GM23338 (cell line): ENCODE measurements around the gene MYO5B.

Experiments used
- CREB1 ChIP-seq: fragments of 250-450 bp; sonication (Bioruptor Pico); IDR thresholded peaks from 2 replicates; pipeline ENCODE4 v1.5.0; 2020; ENCODE audit warnings: low read depth, mild to moderate bottlenecking, moderate library complexity
- EZH2 ChIP-seq: fragments of 200-600 bp; sonication (generic); IDR thresholded peaks from one replicate; pipeline ENCODE4 v1.8.0; 2017; ENCODE audit warnings: antibody characterized with exemption, mild to moderate bottlenecking, low read depth; ENCODE audit not compliant: unreplicated experiment
- EZH2phosphoT487 ChIP-seq: fragments of 200-600 bp; sonication (generic); IDR thresholded peaks from one replicate; pipeline ENCODE4 v1.8.1; 2018; ENCODE audit warnings: antibody characterized with exemption; ENCODE audit not compliant: unreplicated experiment
- JUNB ChIP-seq: IDR thresholded peaks from one replicate; pipeline ENCODE4 v1.6.1; 2016; ENCODE audit warnings: antibody characterized with exemption; ENCODE audit not compliant: unreplicated experiment
- POLR2AphosphoS5 ChIP-seq: IDR thresholded peaks from 2 replicates; pipeline ENCODE4 v1.6.1; 2016; ENCODE audit warnings: antibody characterized with exemption, low read depth
- STAT1 ChIP-seq: IDR thresholded peaks from one replicate; pipeline ENCODE4 v1.6.1; 2016; ENCODE audit warnings: antibody characterized with exemption; ENCODE audit not compliant: unreplicated experiment
- ZNF114 ChIP-seq: fragments of 250-450 bp; sonication (Bioruptor Pico); IDR thresholded peaks from 2 replicates; pipeline ENCODE4 v1.5.0; 2020; ENCODE audit warnings: mild to moderate bottlenecking, moderate library complexity
- TF ChIP-seq, protein P1 (sequence below), 2 experiments: fragments of 200-600 bp in 1 of 2; sonication (generic) in 1 of 2; conservative IDR thresholded peaks; 2 replicates each; pipeline versions ENCODE4 v1.5.1 to v1.6.1; 2016 to 2017; ENCODE audit warnings: antibody characterized with exemption in 2 of 2, low read depth in 2 of 2, mild to moderate bottlenecking in 2 of 2, moderate library complexity in 1 of 2
- TF ChIP-seq, protein P2 (sequence below): IDR thresholded peaks from one replicate; pipeline ENCODE4 v1.6.1; 2018; ENCODE audit warnings: antibody characterized with exemption; ENCODE audit not compliant: unreplicated experiment

DNA sequence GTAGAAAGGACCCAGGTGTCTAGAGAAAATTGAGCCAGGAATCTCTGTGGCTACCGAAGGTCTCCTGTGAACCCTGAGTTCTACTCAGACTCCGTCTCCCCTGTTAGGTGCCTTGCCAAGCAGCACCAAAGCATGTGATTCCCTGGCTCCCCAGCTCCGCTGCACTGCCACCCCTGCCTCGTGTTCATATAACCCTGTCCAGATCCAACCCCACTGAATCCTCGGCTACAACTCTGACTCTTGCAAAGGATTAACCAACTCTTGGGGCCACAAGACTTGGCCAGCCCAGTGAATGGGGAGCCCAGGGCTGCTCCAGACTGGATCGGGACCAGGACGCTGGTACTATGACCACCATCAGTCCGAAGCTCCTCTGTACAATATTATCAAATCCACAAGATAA, 344.3 kb downstream of the MYO5B start:
- TF ChIP-seq EZH2 (no peak), EZH2phosphoT487 (no peak), POLR2AphosphoS5 (no peak), JUNB (no peak), CREB1 (CRISPR knock-in tag) (no peak), STAT1 (no peak), ZNF114 (CRISPR knock-in tag) (no peak)
- TF ChIP-seq, protein P1, sequence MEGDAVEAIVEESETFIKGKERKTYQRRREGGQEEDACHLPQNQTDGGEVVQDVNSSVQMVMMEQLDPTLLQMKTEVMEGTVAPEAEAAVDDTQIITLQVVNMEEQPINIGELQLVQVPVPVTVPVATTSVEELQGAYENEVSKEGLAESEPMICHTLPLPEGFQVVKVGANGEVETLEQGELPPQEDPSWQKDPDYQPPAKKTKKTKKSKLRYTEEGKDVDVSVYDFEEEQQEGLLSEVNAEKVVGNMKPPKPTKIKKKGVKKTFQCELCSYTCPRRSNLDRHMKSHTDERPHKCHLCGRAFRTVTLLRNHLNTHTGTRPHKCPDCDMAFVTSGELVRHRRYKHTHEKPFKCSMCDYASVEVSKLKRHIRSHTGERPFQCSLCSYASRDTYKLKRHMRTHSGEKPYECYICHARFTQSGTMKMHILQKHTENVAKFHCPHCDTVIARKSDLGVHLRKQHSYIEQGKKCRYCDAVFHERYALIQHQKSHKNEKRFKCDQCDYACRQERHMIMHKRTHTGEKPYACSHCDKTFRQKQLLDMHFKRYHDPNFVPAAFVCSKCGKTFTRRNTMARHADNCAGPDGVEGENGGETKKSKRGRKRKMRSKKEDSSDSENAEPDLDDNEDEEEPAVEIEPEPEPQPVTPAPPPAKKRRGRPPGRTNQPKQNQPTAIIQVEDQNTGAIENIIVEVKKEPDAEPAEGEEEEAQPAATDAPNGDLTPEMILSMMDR (conservative IDR thresholded peaks at IDR 0.05; ENCODE audit: low read depth in 2 of 2), result no peak
- TF ChIP-seq, protein P2, sequence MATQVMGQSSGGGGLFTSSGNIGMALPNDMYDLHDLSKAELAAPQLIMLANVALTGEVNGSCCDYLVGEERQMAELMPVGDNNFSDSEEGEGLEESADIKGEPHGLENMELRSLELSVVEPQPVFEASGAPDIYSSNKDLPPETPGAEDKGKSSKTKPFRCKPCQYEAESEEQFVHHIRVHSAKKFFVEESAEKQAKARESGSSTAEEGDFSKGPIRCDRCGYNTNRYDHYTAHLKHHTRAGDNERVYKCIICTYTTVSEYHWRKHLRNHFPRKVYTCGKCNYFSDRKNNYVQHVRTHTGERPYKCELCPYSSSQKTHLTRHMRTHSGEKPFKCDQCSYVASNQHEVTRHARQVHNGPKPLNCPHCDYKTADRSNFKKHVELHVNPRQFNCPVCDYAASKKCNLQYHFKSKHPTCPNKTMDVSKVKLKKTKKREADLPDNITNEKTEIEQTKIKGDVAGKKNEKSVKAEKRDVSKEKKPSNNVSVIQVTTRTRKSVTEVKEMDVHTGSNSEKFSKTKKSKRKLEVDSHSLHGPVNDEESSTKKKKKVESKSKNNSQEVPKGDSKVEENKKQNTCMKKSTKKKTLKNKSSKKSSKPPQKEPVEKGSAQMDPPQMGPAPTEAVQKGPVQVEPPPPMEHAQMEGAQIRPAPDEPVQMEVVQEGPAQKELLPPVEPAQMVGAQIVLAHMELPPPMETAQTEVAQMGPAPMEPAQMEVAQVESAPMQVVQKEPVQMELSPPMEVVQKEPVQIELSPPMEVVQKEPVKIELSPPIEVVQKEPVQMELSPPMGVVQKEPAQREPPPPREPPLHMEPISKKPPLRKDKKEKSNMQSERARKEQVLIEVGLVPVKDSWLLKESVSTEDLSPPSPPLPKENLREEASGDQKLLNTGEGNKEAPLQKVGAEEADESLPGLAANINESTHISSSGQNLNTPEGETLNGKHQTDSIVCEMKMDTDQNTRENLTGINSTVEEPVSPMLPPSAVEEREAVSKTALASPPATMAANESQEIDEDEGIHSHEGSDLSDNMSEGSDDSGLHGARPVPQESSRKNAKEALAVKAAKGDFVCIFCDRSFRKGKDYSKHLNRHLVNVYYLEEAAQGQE, result no peak
